Activated naive CD8-positive, alpha-beta T cell treated with anti-CD3 and anti-CD28 coated beads for 36 hours (primary cell): Measurements from ENCODE around the gene DMRTA2. TPM values are rescaled to one million over a fixed set of nuclear protein-coding genes. Genes with fewer than 3 reads are reported as not detected.
A peak's percentile ranks its signal among the peaks of the same experiment; 100 is the strongest.

Experiments used
- DNase-seq: peaks from one replicate; pipeline ENCODE4 v3.0.0; 2021
- H3K27ac Mint-ChIP-seq: one replicate; pipeline ENCODE4 v1.8.0; 2022; ENCODE audit warnings: mild to moderate bottlenecking, moderate library complexity, mixed read lengths
- H3K27me3 Mint-ChIP-seq: one replicate; pipeline ENCODE4 v1.8.0; 2022; ENCODE audit warnings: mild to moderate bottlenecking, mixed read lengths
- H3K36me3 Mint-ChIP-seq: one replicate; pipeline ENCODE4 v1.8.0; 2021; ENCODE audit warnings: mild to moderate bottlenecking, mixed read lengths
- H3K4me1 Mint-ChIP-seq: one replicate; pipeline ENCODE4 v1.8.0; 2021; ENCODE audit warnings: mixed read lengths
- H3K4me3 Mint-ChIP-seq: one replicate; pipeline ENCODE4 v1.8.0; 2022; ENCODE audit warnings: mild to moderate bottlenecking, moderate library complexity, mixed read lengths
- H3K9me3 Mint-ChIP-seq: one replicate; pipeline ENCODE4 v1.8.0; 2022; ENCODE audit warnings: mixed read lengths
- total RNA-seq, 2 experiments: library from RNA; stranded (reverse); gene quantifications; one replicate each; pipeline ENCODE4 v1.2.3, GENCODE V29; 2021

DMRTA2 gene
- total RNA-seq, 2 experiments from 2014 or later: 0.08 TPM; not detected in 1

DNA sequence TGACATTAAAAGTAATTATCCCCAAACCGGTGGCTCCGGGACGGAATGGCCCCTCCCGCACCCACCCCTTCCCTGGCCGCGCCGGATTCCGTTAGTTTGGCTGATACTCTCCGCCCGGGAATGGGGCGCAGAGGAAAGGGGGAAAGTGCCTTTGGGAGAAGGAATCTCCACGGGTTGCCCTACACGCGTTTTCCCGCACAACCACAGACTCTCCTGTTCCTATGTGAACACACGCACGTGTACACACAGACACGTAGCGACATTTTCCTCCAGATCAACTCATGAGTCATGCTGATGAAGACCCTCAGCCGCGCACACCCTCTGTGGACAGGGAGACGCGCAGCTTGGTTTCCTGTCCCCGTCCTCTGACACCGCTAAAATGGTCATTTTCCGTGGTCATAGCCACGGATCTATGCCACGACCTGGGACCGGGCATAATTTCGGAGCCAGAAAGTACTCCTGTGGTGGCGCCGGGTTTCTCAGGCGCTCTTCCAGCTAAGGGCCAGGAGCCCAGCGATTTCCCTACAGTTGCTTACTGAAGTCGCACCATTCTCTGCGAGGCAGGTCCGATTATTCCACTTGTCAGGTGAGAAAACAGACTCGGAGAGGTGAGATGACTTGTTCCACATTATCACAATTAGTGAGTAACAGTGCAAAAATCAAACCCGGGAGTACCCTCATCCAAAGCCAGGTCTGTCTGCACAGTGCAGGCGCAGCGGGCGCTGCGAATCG is 4.0 kb upstream of the DMRTA2 start:
- no peak overlapping the region for H3K27ac Mint-ChIP-seq

GRCh38 chr1:50426702-50427085 is 3.5 kb upstream of the DMRTA2 start:
- no peak overlapping the region for H3K27ac Mint-ChIP-seq
- H3K9me3 Mint-ChIP-seq: no peaks in the 10 kb centered on the region
- peaks cover 49% of the 10 kb centered on the region for H3K4me1 Mint-ChIP-seq
- no peak overlapping the region for H3K4me3 Mint-ChIP-seq
- no peaks in the 10 kb centered on the region for H3K36me3 Mint-ChIP-seq
- peaks cover 98% of the 10 kb centered on the region for H3K27me3 Mint-ChIP-seq
- DNase-seq: no peak

More for the DNA sequence above, 4.0 kb upstream of the DMRTA2 start:
- H3K9me3 Mint-ChIP-seq: no peaks in the 10 kb centered on the region
- no peaks in the 10 kb centered on the region for H3K36me3 Mint-ChIP-seq
- no peak for DNase-seq
- peak overlapping the region; percentile 16 for H3K4me3 Mint-ChIP-seq
- H3K4me1 Mint-ChIP-seq: peaks cover 44% of the 10 kb centered on the region
- peaks cover 98% of the 10 kb centered on the region for H3K27me3 Mint-ChIP-seq

GRCh38 chr1:50426108-50426700 is 3.0 kb upstream of the DMRTA2 start:
- DNase-seq: no peak
- no peaks in the 10 kb centered on the region for H3K9me3 Mint-ChIP-seq
- H3K4me3 Mint-ChIP-seq: no peak overlapping the region
- H3K4me1 Mint-ChIP-seq: peaks cover 49% of the 10 kb centered on the region
- H3K27me3 Mint-ChIP-seq: peaks cover 98% of the 10 kb centered on the region
- H3K27ac Mint-ChIP-seq: no peak overlapping the region
- H3K36me3 Mint-ChIP-seq: no peaks in the 10 kb centered on the region

DNA sequence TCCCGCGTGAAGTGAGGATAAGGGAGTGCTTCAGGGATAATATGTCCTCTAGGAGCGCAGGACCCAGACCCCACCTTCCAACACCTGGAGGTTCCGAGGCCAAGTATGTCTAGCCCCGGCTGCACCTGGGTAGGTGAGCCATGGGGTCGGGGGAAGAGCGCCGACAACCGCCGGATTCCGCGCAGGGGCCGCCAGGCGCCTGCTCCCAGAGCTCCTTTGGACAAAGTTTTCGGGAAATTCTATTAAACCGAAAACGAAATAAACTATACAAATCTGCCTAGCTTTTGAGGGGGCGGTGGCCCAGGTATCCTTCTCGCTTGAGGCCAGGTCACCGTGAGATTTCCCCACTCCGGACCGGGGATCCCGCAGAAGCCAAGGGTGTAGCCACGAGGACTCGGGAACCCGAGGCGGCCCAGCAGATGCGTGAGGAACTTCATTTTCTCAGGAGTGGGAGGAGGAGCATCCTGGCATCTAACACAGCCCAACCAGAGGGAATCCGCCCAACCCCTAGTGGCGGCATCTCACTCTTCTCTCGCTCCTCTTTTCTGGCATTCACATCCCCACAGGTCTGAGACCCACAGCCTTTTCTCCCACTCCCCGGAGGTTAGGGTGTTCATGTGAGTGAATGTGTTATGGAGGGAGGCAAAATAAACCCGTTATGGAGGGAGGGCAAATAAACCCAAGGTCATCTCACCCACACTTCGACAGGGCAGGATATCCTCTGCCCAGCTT is 2.3 kb upstream of the DMRTA2 start:
- no peak overlapping the region for H3K27ac Mint-ChIP-seq
- H3K36me3 Mint-ChIP-seq: no peaks in the 10 kb centered on the region
- no peaks in the 10 kb centered on the region for H3K9me3 Mint-ChIP-seq
- no peak for DNase-seq
- H3K4me1 Mint-ChIP-seq: peaks cover 49% of the 10 kb centered on the region
- peaks cover 96% of the 10 kb centered on the region for H3K27me3 Mint-ChIP-seq
- peak overlapping the region; percentile 7 for H3K4me3 Mint-ChIP-seq

DNA sequence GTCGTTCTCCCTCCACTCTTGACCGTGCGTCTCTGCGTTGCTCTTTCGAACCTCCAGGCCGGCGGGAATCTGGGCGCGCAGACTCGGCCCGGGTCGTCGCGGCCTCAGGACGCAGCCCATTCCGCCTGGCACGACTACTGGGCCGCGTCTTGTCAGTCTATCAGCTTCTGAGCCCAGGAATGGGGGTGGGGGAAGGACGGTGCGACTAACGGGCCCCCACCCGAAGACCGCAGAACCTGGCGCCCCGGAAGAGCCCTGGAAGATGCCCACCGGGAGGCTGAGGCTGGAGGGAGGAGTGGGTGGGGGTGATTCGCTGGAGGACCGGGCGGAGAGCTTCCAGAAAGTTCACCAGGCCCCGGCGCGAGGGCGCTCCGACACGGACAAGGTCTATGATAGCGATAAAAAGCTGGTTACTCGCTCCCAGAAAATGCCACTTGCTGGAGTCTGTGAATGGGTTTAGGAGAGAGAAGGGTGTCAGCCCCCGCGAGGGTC is 1.7 kb upstream of the DMRTA2 start:
- H3K27ac Mint-ChIP-seq: no peak overlapping the region
- H3K9me3 Mint-ChIP-seq: no peaks in the 10 kb centered on the region
- peaks cover 51% of the 10 kb centered on the region for H3K4me1 Mint-ChIP-seq
- no peak for DNase-seq
- peaks cover 96% of the 10 kb centered on the region for H3K27me3 Mint-ChIP-seq
- H3K36me3 Mint-ChIP-seq: no peaks in the 10 kb centered on the region
- H3K4me3 Mint-ChIP-seq: peak overlapping the region; percentile 77

DNA sequence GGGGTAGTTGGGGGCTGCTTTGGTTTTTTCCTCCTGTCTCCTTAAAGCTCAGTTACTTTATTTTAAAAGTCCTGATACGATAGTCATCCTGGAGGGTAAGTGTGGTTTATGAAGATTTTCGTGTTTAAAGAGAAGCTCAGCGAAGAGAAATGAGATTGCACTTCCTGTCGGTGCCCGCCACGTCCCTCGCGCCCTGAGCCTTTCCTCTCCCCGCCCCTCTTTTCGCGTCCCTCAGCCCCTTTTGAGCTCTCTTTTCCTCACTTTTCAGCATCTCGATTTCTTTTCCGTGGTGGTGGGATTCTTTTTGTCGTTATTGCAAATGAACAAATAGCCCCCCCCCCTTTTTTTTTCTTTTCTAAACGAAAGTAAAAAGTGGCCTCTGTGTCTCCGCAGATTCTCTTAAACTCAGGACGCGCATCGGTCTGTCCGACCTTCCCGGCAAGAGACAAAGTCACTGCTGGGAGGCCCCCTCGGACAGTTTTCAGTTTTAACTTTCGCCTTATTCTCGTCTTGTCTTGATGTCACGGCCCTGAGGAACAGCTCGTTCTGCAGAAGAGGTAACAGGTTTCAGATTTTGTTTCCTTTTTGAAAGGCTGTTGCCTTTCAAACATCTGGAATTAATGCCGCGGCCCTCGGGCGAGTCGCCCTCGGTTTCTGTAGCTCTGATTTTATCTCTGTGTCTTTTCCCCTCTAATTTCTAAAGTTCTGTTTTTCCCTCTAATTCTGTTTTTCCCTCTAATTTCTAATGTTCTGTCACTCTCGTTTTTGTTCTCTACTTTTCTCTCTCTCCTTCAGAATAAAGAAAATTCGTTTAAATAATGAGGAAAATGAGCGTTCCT is 1.0 kb upstream of the DMRTA2 start:
- no peak for DNase-seq
- H3K27me3 Mint-ChIP-seq: peaks cover 96% of the 10 kb centered on the region

GRCh38 chr1:50423670-50424000 is 392 bp upstream of the DMRTA2 start:
- H3K4me3 Mint-ChIP-seq: peak overlapping the region; percentile 77
- H3K36me3 Mint-ChIP-seq: no peaks in the 10 kb centered on the region
- peaks cover 55% of the 10 kb centered on the region for H3K4me1 Mint-ChIP-seq
- no peak for DNase-seq
- no peaks in the 10 kb centered on the region for H3K9me3 Mint-ChIP-seq
- no peak overlapping the region for H3K27ac Mint-ChIP-seq
- peaks cover 91% of the 10 kb centered on the region for H3K27me3 Mint-ChIP-seq

More for the DNA sequence above, 1.0 kb upstream of the DMRTA2 start:
- Mint-ChIP-seq H3K4me3 (peak overlapping the region; percentile 77), H3K4me1 (peaks cover 55% of the 10 kb centered on the region), H3K36me3 (no peaks in the 10 kb centered on the region), H3K9me3 (no peaks in the 10 kb centered on the region), H3K27ac (peak overlapping the region; percentile 20)

DNA sequence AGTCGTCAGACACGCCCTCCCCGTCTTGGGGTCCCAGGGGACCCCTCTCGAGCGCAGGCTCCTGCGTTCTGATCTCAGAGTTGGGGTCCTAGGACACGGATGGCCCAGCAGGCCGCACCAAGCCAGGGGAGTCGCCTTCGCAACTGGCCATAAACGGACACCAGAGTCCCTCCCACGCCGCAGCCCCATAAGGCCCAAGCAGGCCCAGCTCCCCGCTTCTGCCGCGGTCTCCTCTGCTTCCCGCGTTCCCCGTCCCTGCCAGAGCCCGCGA is 633 bp downstream of the DMRTA2 start:
- H3K9me3 Mint-ChIP-seq: no peaks in the 10 kb centered on the region
- H3K27ac Mint-ChIP-seq: no peak overlapping the region
- H3K4me1 Mint-ChIP-seq: peaks cover 53% of the 10 kb centered on the region
- H3K36me3 Mint-ChIP-seq: no peaks in the 10 kb centered on the region
- DNase-seq: no peak
- H3K4me3 Mint-ChIP-seq: peak overlapping the region; percentile 59
- H3K27me3 Mint-ChIP-seq: peaks cover 91% of the 10 kb centered on the region

GRCh38 chr1:50421768-50422674 is 1.2 kb downstream of the DMRTA2 start:
- Mint-ChIP-seq H3K4me1 (peaks cover 50% of the 10 kb centered on the region), H3K27ac (no peak overlapping the region), H3K9me3 (no peaks in the 10 kb centered on the region), H3K4me3 (no peak overlapping the region), H3K36me3 (no peaks in the 10 kb centered on the region), H3K27me3 (peaks cover 91% of the 10 kb centered on the region)
- no peak for DNase-seq

DNA sequence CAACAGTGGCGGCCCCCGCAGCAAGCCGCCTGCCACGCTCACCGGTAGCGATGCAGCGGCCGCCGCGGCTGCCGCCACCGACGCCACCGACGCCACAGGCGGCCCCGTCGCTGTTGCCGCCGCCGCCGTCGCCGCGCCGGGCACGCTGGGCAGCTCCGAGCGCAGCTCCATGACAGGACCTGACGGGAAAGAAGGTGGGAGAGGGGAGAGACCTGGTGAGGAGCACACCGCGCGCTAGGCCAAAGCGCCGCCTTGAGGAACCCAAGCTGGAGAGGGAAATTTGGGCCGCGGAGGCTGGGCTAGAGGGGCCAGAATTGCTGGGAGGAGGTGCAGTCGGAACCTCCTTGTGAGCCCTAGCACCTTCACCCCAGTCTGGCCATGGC is 1.9 kb downstream of the DMRTA2 start:
- H3K4me3 Mint-ChIP-seq: no peak overlapping the region
- peaks cover 92% of the 10 kb centered on the region for H3K27me3 Mint-ChIP-seq
- no peaks in the 10 kb centered on the region for H3K36me3 Mint-ChIP-seq
- DNase-seq: no peak
- H3K27ac Mint-ChIP-seq: no peak overlapping the region
- no peaks in the 10 kb centered on the region for H3K9me3 Mint-ChIP-seq
- H3K4me1 Mint-ChIP-seq: peaks cover 55% of the 10 kb centered on the region

- no peak overlapping the region for H3K27ac Mint-ChIP-seq
- H3K36me3 Mint-ChIP-seq: no peaks in the 10 kb centered on the region
- H3K4me1 Mint-ChIP-seq: peaks cover 52% of the 10 kb centered on the region
- peak; percentile 55 for DNase-seq
- peaks cover 92% of the 10 kb centered on the region for H3K27me3 Mint-ChIP-seq
- H3K4me3 Mint-ChIP-seq: no peak overlapping the region
- H3K9me3 Mint-ChIP-seq: no peaks in the 10 kb centered on the region
Measured at GRCh38 chr1:50420689-50421365, 2.4 kb downstream of the DMRTA2 start.

GRCh38 chr1:50419907-50420677 is 3.2 kb downstream of the DMRTA2 start:
- Mint-ChIP-seq H3K4me3 (peak overlapping the region; percentile 6), H3K27me3 (peaks cover 91% of the 10 kb centered on the region), H3K9me3 (no peaks in the 10 kb centered on the region), H3K36me3 (no peaks in the 10 kb centered on the region), H3K4me1 (peaks cover 47% of the 10 kb centered on the region), H3K27ac (no peak overlapping the region)
- DNase-seq: no peak

GRCh38 chr1:50419192-50419906 is 3.9 kb downstream of the DMRTA2 start:
- H3K9me3 Mint-ChIP-seq: no peaks in the 10 kb centered on the region
- H3K36me3 Mint-ChIP-seq: no peaks in the 10 kb centered on the region
- H3K4me3 Mint-ChIP-seq: no peak overlapping the region
- H3K4me1 Mint-ChIP-seq: peaks cover 41% of the 10 kb centered on the region
- peaks cover 91% of the 10 kb centered on the region for H3K27me3 Mint-ChIP-seq
- H3K27ac Mint-ChIP-seq: no peak overlapping the region
- DNase-seq: no peak
